Measurements from ENCODE around the gene PLCL1. TPM values are rescaled to one million over a fixed set of nuclear protein-coding genes. Genes with fewer than 3 reads are reported as not detected.

The PLCL1 gene
- total RNA-seq, 4 donors from 2014 or later: 1.0 to 3.7 (median 2.6) TPM

DNA sequence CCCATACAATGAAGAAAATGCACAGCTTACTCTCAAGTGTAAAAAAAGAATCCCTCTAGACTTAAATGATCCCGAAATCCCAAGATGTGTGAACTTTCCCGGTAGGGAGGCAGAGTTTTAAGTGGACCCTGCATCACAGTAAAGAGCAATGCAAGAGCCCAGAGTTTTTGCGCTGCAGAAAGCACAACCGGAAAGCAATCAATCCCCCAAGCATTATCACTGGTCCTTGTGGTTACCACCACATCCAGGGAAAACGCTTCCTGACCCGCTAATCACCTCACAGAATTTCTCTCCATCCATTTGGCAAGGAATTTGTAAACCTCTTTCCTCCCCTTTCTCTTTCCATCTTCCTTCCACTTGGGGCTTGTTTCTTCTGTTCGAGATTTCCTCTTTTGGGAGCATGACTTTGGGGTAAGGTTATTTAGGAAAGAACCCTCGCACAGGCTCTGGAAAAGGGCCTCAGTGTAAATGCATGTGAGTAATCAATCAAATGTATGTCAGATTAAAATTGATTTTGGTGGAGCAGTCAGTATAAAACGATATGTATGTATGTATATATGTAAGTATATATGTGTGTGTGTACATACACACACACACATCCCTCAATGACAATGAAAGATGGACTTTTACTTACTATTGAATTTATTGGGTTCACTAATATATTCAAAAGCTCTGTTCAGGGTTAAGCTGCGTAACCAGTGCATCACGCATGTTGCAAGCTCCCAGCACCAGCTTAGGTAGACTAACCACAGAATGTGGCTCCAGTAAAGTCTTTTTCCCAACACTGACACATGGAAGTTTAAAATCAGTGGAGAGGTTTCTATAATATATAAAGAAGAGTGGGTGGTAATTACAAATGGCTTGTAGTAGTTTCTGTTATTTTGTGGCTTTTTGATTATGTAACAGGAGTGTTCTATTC is 1.6 kb downstream of the PLCL1 start:
- no peak for DNase-seq (ENCODE audit: low spot score in 2 of 2)
- TF ChIP-seq, protein P1, sequence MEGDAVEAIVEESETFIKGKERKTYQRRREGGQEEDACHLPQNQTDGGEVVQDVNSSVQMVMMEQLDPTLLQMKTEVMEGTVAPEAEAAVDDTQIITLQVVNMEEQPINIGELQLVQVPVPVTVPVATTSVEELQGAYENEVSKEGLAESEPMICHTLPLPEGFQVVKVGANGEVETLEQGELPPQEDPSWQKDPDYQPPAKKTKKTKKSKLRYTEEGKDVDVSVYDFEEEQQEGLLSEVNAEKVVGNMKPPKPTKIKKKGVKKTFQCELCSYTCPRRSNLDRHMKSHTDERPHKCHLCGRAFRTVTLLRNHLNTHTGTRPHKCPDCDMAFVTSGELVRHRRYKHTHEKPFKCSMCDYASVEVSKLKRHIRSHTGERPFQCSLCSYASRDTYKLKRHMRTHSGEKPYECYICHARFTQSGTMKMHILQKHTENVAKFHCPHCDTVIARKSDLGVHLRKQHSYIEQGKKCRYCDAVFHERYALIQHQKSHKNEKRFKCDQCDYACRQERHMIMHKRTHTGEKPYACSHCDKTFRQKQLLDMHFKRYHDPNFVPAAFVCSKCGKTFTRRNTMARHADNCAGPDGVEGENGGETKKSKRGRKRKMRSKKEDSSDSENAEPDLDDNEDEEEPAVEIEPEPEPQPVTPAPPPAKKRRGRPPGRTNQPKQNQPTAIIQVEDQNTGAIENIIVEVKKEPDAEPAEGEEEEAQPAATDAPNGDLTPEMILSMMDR (IDR thresholded peaks at IDR 0.05): no peak
- no peak for TF ChIP-seq POLR2A (IDR thresholded peaks at IDR 0.05)
- H3K4me3 ChIP-seq (ENCODE audit: low read depth, poor library complexity, severe bottlenecking): no peak overlapping the region
- intact Hi-C loops (cut with DNase I; ENCODE audit: low total_unique reads): loop anchor here (2.0 kb wide), 1 partner anchor 489 kb away; no protein-coding TSS in a partner anchor
- WGBS, 2 donors: 37 to 40% methylated on average over 11 of the region's 11 CpGs

DNA sequence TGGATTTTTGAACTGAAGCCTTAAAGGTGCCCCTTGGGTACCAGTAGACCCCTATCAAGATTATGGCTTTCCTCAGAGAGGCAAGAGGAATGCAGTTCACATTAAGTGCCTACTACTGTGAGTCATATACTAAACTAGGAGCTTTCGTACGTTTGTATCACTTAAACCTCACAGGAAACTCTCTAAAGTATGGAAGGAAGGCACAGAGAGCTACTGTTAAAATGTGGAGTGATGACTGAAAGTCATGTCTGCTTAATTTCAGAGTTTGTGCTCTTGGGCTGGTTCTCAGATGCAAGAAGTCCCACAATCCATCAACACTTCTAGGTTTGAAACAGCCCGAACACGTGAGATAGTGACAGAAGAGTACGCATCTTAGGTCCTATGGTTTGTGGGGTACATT is 4.7 kb downstream of the PLCL1 start:
- DNase-seq (ENCODE audit: low spot score in 2 of 2): no peak
- 87 to 89% methylated on average over 5 of the region's 5 CpGs for WGBS, 2 donors
- intact Hi-C loops (cut with DNase I; ENCODE audit: low total_unique reads): no loop called here
- no peak overlapping the region for H3K4me3 ChIP-seq (ENCODE audit: low read depth, poor library complexity, severe bottlenecking)
- TF ChIP-seq POLR2A (IDR thresholded peaks at IDR 0.05): no peak
- TF ChIP-seq, protein P1 (IDR thresholded peaks at IDR 0.05): no peak

- H3K4me3 ChIP-seq (ENCODE audit: low read depth, poor library complexity, severe bottlenecking): no peak overlapping the region
- no peak for DNase-seq (ENCODE audit: low spot score in 2 of 2)
- 72 to 82% methylated on average over 3 of the region's 3 CpGs for WGBS, 2 donors
- intact Hi-C loops (cut with DNase I; ENCODE audit: low total_unique reads): loop anchor here (10.0 kb wide), 1 partner anchor 315 kb away; no protein-coding TSS in a partner anchor
- TF ChIP-seq, protein P1 (IDR thresholded peaks at IDR 0.05): no peak
- no peak for TF ChIP-seq POLR2A (IDR thresholded peaks at IDR 0.05)
Measured at GRCh38 chr2:197810016-197810415, 5.6 kb downstream of the PLCL1 start.

- TF ChIP-seq, protein P1 (IDR thresholded peaks at IDR 0.05): no peak
- TF ChIP-seq POLR2A (IDR thresholded peaks at IDR 0.05): no peak
- H3K4me3 ChIP-seq (ENCODE audit: low read depth, poor library complexity, severe bottlenecking): no peak overlapping the region
- DNase-seq (ENCODE audit: low spot score in 2 of 2): no peak
- intact Hi-C loops (cut with DNase I; ENCODE audit: low total_unique reads): loop anchor here (10.0 kb wide), 1 partner anchor 314 kb away; no protein-coding TSS in a partner anchor
- WGBS, 2 donors: 65 to 75% methylated on average over 3 of the region's 3 CpGs
Measured at GRCh38 chr2:197810491-197810890, 6.1 kb downstream of the PLCL1 start.

DNA sequence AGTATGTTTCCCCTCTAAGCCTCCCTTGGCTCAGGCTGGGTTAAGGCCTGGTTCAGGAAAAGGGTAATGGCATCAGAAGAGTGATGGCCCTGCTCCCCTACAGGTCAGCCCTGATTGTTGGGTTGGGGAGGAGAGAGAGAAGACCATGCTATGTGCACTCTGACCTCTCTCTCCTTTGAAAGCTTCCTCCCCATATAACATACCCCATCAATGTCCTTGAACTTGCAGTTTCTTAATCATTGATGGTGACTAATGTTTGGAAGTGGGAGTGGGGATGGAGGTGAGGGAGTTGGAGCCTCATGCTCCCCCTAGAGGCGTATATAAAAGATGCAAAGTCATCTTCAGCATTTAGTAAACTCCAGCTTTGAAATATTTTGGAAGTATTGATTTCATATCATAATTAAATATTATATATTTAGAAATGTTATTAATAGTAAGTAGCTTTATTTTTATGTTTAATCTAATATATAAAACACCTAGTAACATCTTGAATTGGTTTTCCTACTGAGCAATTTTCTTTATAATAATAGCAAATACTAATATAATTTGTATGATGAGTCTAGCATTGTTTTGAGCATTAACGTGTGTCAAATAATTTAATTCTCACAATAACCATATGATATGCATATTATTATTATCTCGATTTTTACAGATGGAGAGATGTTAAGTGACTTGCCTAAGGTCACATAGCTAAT is 8.8 kb downstream of the PLCL1 start:
- intact Hi-C loops (cut with DNase I; ENCODE audit: low total_unique reads): loop anchor here (10.0 kb wide), 1 partner anchor 312 kb away; no protein-coding TSS in a partner anchor
- DNase-seq (ENCODE audit: low spot score in 2 of 2): no peak
- TF ChIP-seq POLR2A (IDR thresholded peaks at IDR 0.05): no peak
- TF ChIP-seq, protein P1 (IDR thresholded peaks at IDR 0.05): no peak
- WGBS, 2 donors: 55 to 59% methylated on average over 3 of the region's 3 CpGs
- H3K4me3 ChIP-seq (ENCODE audit: low read depth, poor library complexity, severe bottlenecking): no peak overlapping the region

All from lower leg skin (tissue), 4 donors.